ENCODE data around the gene TSSK2. TPM values are rescaled to one million over a fixed set of nuclear protein-coding genes. Genes with fewer than 3 reads are reported as not detected.
A peak's percentile ranks its signal among the peaks of the same experiment; 100 is the strongest.

Gene TSSK2
- total RNA-seq, 4 donors from 2014 or later: not detected

GRCh38 chr22:19086417-19086816 lies 44.7 kb upstream of the TSSK2 start:
- DNase-seq (ENCODE audit: low spot score in 2 of 2): no peak
- intact Hi-C loops (cut with DNase I; ENCODE audit: low total_unique reads): no loop called here
- TF ChIP-seq POLR2A (IDR thresholded peaks at IDR 0.05) (no peak), CTCF (IDR thresholded peaks at IDR 0.05) (no peak)
- WGBS, 2 donors: 80 to 86% methylated on average over 6 of the region's 6 CpGs
- H3K4me3 ChIP-seq (ENCODE audit: low read depth, poor library complexity, severe bottlenecking): no peak overlapping the region

GRCh38 chr22:19086896-19087295 lies 44.2 kb upstream of the TSSK2 start:
- H3K4me3 ChIP-seq (ENCODE audit: low read depth, poor library complexity, severe bottlenecking): no peak overlapping the region
- 83 to 87% methylated on average over 3 of the region's 3 CpGs for WGBS, 2 donors
- DNase-seq (ENCODE audit: low spot score in 2 of 2): no peak
- TF ChIP-seq POLR2A (IDR thresholded peaks at IDR 0.05): no peak
- no peak for TF ChIP-seq CTCF (IDR thresholded peaks at IDR 0.05)
- intact Hi-C loops (cut with DNase I; ENCODE audit: low total_unique reads): no loop called here

GRCh38 chr22:19088866-19089595 lies 42.1 kb upstream of the TSSK2 start:
- intact Hi-C loops (cut with DNase I; ENCODE audit: low total_unique reads): no loop called here
- TF ChIP-seq POLR2A (IDR thresholded peaks at IDR 0.05): no peak
- TF ChIP-seq CTCF (IDR thresholded peaks at IDR 0.05): no peak
- peak in 1 of 2 donors; percentile 76 for DNase-seq (ENCODE audit: low spot score in 2 of 2)
- no peak overlapping the region for H3K4me3 ChIP-seq (ENCODE audit: low read depth, poor library complexity, severe bottlenecking)
- 95 to 97% methylated on average over 14 of the region's 14 CpGs for WGBS, 2 donors

GRCh38 chr22:19090183-19090582 lies 40.9 kb upstream of the TSSK2 start:
- no peak for DNase-seq (ENCODE audit: low spot score in 2 of 2)
- TF ChIP-seq CTCF (IDR thresholded peaks at IDR 0.05): no peak
- no peak for TF ChIP-seq POLR2A (IDR thresholded peaks at IDR 0.05)
- H3K4me3 ChIP-seq (ENCODE audit: low read depth, poor library complexity, severe bottlenecking): no peak overlapping the region
- 88 to 98% methylated on average over 2 of the region's 2 CpGs for WGBS, 2 donors
- intact Hi-C loops (cut with DNase I; ENCODE audit: low total_unique reads): no loop called here

- 93 to 96% methylated on average over 3 of the region's 3 CpGs for WGBS, 2 donors
- DNase-seq (ENCODE audit: low spot score in 2 of 2): no peak
- no peak for TF ChIP-seq POLR2A (IDR thresholded peaks at IDR 0.05)
- no peak for TF ChIP-seq CTCF (IDR thresholded peaks at IDR 0.05)
- H3K4me3 ChIP-seq (ENCODE audit: low read depth, poor library complexity, severe bottlenecking): no peak overlapping the region
- intact Hi-C loops (cut with DNase I; ENCODE audit: low total_unique reads): no loop called here
Observed at GRCh38 chr22:19090586-19091127, 40.5 kb upstream of the TSSK2 start.
